HL-60 (cell line): Measurements from ENCODE around the gene RIMS3.
"Not testable (repeated sequence)": the region's sequence is repeated elsewhere in the genome, so short reads cannot be mapped to it uniquely, and the experiment has no call there.

ENCODE experiments used
- DNase-seq, 2 experiments: peaks; one replicate each; pipeline ENCODE4 v3.0.0-alpha.2; 2010 to 2020; ENCODE audit warnings: low read depth in 1 of 2, low spot score in 1 of 2
- H3K27ac ChIP-seq: fragments of 250-450 bp; sonication (Bioruptor Pico); replicated peaks from 2 replicates; pipeline ENCODE4 v1.5.1; 2020; ENCODE audit warnings: mild to moderate bottlenecking, moderate library complexity
- H3K27me3 ChIP-seq: fragments of 250-450 bp; sonication (Bioruptor Pico); 2 replicates; pipeline ENCODE4 v1.5.1; 2021; ENCODE audit warnings: mild to moderate bottlenecking, moderate library complexity; ENCODE audit not compliant: insufficient read depth, poor library complexity, severe bottlenecking
- H3K4me3 ChIP-seq: replicated peaks from 2 replicates; pipeline ENCODE4 v1.5.1; 2011; ENCODE audit warnings: mild to moderate bottlenecking, control low read depth, low read length; ENCODE audit not compliant: insufficient read depth
- CTCF ChIP-seq: IDR thresholded peaks from one replicate; pipeline ENCODE4 v1.5.1; 2011; ENCODE audit warnings: low read length, control low read depth, inconsistent platforms; ENCODE audit not compliant: insufficient read depth
- GABPA ChIP-seq: IDR thresholded peaks from 2 replicates; pipeline ENCODE4 v1.6.1; 2012; ENCODE audit warnings: low read depth
- POLR2AphosphoS5 ChIP-seq: IDR thresholded peaks from 2 replicates; pipeline ENCODE4 v1.6.1; 2012; ENCODE audit warnings: low read depth
- REST ChIP-seq: IDR thresholded peaks from 2 replicates; pipeline ENCODE4 v1.6.1; 2012; ENCODE audit warnings: low read depth; ENCODE audit not compliant: insufficient replicate concordance
- SPI1 ChIP-seq: IDR thresholded peaks from 2 replicates; pipeline ENCODE4 v1.6.1; 2012; ENCODE audit warnings: low read depth, mild to moderate bottlenecking, borderline replicate concordance

RIMS3 gene

GRCh38 chr1:40704817-40705733 lies 39.6 kb upstream of the RIMS3 start:
- DNase-seq = no peak
- Histone ChIP-seq H3K4me3 (no peak overlapping the region), H3K27me3 (no peaks in the 10 kb centered on the region), H3K27ac (no peak overlapping the region)
- TF ChIP-seq REST (no peak), GABPA (no peak), SPI1 (no peak), POLR2AphosphoS5 (no peak), CTCF (no peak)

DNA sequence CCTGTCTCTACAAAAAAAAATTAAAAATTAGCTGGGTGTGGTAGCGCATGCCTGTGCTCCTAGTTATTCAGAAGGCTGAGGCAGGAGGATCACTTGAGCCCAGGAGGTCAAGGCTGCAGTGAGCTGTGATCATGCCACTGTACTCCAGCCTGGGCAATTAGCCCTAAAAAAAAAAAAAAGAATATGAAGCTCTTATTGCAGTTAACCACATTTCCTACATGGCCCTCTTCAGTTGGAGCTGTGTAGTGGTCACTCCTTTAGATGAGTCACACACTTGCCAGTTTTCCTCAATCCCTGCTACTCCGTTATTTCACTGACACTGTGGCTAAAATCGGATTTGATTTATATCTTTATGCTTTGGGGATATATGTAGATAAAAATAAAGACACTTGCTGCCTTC lies 37.8 kb upstream of the RIMS3 start:
- Histone ChIP-seq H3K4me3 (no peak overlapping the region), H3K27me3 (no peaks in the 10 kb centered on the region), H3K27ac (no peak overlapping the region)
- no peak for DNase-seq
- TF ChIP-seq CTCF = no peak
- TF ChIP-seq SPI1 = no peak
- TF ChIP-seq GABPA = no peak
- no peak for TF ChIP-seq POLR2AphosphoS5
- TF ChIP-seq REST = no peak

- H3K4me3 ChIP-seq, H3K27ac ChIP-seq: not testable (repeated sequence)
These were observed 37.3 kb upstream of the RIMS3 start for GRCh38 chr1:40702810-40703209.

GRCh38 chr1:40701684-40702083 lies 36.2 kb upstream of the RIMS3 start:
- Histone ChIP-seq H3K4me3 (no peak overlapping the region), H3K27ac (no peak overlapping the region), H3K27me3 (no peaks in the 10 kb centered on the region)
- no peak for TF ChIP-seq GABPA
- no peak for TF ChIP-seq POLR2AphosphoS5
- no peak for TF ChIP-seq CTCF
- TF ChIP-seq REST = no peak
- TF ChIP-seq SPI1 = no peak
- DNase-seq = no peak

More at GRCh38 chr1:40702810-40703209, 37.3 kb upstream of the RIMS3 start:
- H3K27me3 ChIP-seq, DNase-seq: not testable (repeated sequence)
